ENCODE measurements around the gene RHOV.
"Not testable (repeated sequence)": the region's sequence is repeated elsewhere in the genome, so short reads cannot be mapped to it uniquely, and the experiment has no call there.

Gene RHOV

GRCh38 chr15:40871749-40872617 lies 2.1 kb downstream of the RHOV start:
- no peak for DNase-seq

DNA sequence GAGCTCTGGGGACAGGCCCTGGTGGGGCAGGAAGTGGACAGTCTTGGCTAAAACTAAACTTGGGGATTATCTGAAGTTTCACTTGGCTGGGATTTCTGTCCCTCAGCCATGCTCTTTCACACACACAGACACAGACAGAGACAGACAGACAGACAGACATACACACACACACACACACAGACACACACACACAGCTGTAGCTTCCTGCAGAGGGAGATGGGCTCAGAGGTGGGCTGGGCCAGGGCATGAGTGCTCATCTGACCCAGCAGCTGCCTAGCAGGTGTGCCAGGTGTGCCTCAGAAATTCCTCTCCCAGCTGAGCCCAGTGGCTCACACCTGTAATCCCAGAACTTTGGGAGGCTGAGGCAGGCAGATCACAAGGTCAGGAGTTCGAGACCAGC lies 3.3 kb downstream of the RHOV start:
- no peak for DNase-seq

DNA sequence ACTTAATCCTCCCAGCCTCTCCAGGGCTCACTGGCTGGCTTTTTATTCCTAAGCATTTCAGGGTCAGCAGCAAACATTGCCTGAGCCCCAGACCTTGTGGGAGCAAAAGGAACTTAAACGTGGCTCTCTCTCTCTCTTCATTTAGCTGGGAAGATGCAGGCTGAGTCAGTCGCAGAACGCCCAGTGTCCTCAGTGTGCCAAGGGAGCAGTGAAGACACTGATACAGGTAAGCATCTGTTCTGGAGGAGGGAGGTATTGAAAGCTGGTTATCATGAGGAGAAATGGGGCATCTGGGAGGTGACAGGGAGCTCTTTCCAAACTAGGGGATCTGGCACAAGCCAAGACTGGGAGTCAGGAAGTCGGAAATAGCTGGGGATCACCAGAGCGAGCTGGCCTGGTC lies 4.3 kb downstream of the RHOV start:
- no peak for DNase-seq

DNA sequence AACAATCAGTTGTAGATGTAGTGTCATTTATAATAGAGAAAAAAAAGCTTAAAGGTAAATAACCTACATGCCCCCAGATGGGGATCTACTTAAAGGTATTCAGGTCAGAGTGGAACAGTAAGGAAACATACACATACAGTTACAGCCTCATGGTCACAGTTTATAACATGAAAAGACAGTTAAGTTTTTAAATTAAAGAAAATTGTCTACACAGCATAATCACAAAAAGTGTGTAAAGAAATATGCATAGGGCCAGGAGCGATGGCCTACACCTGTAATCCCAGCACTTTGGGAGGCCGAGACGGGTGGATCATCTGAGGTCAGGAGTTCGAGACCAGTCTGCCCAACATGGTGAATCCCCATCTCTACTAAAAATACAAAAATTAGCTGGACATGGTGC lies 6.8 kb downstream of the RHOV start:
- no peak for DNase-seq

DNA sequence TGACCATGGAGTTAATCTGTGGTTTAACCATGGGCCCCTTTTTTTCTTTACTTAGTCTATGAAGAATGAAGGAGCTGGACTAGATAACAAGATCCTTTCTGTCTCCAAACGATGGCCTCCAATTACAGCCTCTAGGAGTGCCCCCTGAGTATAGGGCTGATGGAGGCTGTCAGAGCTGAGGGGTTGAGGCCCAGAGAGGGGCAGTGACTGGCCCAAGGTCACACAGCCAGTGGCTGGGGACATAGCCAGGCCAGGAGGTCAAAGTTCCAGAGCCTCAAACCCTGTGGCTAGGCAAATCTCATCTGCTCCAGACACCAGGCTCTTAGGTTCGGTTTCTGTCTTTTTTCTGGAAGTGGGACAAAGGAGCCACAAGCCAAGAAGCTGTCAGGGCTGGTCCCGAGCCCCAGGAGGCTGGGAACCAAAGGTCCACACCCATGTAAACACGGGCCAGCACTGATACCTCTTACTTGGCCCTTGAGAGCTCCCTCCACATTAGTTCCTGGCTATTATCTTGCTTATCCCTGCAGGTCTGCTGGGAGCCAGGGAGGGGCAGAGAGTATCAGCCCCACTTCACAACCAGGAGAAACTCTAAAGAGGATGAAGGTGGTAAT lies 10.3 kb downstream of the RHOV start:
- no peak for DNase-seq

- not testable (repeated sequence) for DNase-seq
These were observed 12.9 kb downstream of the RHOV start for GRCh38 chr15:40861147-40861546.

DNA sequence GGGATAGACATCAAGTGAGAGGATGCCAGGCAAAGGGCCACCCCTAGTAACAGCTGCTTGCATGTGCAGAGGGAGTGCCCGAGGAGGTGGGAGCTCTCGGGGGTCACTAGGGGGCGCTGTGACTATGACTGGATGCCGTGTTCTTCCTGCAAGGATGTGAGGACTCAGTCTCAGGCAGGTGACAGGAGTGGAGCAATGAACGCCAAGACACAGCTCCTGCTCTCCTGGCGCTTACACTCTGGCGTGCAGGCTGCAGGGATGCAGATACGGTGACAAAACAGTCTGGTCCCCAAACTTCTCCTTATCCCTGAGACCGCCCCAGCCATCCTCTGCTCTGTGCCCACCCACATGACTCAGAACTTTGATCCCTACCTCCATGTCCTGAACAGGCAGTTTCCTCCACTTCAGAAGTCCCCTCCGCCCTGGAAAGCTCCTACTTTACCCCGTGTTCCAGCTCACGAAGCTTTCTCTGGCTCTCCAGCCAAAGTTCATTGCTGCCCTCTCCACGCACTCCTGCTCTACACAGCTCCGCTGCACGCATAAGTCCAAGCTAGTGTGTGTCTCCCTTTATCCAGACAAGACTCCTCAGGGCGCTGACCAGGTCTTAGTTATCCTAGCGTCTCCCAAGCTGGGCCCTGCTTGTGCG lies 14.7 kb downstream of the RHOV start:
- DNase-seq, result peak; percentile 81

- no peak for DNase-seq
These were observed 15.3 kb downstream of the RHOV start for GRCh38 chr15:40858706-40859105.

DNA sequence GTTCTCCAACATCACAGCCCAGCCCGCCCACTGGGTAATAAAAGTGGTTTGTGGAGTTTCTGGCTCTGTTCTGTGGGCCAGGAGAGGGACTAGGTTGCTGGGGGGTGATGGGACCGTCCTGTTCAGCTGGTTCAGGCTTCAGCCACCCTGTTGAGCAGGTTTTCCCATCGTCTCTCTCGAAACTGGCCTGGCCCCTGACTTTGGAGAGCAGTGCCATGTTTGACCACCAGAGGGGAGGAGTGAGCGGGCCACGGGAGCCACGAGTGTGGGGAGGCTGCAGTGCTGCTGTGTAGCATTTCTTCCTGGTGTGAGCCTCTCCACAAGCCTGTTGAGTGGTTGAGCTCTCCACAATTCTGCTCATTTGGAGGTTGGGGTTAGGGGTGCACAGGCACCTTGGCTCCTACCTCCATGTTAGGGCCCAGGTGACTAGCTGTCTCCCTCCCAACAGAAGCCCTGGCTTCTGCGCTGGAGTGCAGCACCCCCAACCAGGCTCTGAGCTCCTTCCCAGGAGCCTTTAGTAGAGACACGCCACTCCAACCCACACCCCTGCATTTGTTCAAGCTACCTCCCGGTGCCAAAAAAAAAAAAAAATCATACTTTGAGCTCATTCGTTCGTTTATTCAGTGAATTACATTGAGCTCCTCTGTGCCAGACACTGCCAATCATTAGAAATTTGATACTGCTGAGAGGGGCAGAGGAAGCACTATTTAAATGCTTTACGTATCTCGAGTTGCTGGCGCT lies 16.3 kb downstream of the RHOV start:
- peak; percentile 83 for DNase-seq

DNA sequence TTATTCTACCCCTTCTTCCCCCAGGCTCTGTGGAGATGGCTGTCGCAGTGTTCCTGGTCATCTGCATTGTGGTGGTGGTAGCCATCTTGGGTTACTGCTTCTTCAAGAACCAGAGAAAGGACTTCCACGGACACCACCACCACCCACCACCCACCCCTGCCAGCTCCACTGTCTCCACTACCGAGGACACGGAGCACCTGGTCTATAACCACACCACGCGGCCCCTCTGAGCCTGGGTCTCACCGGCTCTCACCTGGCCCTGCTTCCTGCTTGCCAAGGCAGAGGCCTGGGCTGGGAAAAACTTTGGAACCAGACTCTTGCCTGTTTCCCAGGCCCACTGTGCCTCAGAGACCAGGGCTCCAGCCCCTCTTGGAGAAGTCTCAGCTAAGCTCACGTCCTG lies 17.3 kb downstream of the RHOV start:
- DNase-seq, result no peak

DNA sequence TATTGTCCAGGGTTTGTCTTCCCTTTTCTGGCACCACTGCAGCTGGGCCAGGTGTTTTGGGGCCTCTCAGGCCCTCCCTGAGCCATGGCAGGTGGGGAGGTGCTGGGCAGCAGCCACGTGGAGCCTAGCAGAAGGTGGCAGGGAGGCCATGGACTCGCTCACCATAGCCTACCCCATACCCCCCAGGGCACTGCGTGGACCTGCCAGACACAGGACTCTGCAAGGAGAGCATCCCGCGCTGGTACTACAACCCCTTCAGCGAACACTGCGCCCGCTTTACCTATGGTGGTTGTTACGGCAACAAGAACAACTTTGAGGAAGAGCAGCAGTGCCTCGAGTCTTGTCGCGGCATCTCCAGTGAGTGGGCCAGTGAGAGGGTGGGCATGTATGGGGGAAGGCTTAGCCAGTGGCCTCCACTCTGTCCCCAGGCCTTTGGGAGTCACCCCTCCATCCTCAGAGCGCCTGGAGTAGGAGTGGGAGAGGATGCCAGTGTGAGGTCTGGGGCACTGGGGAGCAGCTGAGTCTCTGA lies 18.3 kb downstream of the RHOV start:
- no peak for DNase-seq

DNA sequence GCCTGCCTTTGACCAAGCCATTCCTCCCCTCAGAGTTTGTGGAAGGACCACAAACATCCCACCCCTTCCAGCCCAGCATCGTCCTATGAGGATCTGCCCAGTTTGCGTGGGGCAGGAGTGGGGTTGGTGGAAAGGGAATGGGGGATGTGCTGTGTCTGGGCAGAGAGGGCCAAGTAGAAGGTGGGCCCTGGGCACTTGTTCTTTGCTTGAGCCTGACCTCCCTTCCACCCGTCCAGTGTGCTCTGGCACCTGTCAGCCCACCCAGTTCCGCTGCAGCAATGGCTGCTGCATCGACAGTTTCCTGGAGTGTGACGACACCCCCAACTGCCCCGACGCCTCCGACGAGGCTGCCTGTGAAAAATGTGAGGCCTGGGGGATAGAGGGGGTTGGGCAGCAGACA lies 19.9 kb downstream of the RHOV start:
- no peak for DNase-seq

DNA sequence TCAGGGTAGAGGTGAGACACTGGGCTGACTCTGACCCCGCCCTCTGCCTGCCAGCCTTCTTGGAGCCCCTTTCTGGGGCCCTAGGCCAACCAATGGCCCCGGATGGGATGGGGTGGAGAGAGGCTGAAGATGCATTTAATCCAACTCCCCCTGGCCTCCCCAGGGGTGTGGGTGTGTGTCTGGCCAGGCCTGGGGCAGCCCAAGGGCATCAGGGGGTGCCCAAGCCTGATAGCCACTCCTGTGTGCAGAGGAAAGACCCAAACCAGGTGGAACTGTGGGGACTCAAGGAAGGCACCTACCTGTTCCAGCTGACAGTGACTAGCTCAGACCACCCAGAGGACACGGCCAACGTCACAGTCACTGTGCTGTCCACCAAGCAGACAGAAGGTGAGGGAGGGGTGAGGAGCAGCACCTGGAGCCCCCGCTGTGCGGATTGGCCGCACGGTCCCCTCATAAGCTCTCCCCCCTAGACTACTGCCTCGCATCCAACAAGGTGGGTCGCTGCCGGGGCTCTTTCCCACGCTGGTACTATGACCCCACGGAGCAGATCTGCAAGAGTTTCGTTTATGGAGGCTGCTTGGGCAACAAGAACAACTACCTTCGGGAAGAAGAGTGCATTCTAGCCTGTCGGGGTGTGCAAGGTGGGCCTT lies 20.7 kb downstream of the RHOV start:
- no peak for DNase-seq

DNA sequence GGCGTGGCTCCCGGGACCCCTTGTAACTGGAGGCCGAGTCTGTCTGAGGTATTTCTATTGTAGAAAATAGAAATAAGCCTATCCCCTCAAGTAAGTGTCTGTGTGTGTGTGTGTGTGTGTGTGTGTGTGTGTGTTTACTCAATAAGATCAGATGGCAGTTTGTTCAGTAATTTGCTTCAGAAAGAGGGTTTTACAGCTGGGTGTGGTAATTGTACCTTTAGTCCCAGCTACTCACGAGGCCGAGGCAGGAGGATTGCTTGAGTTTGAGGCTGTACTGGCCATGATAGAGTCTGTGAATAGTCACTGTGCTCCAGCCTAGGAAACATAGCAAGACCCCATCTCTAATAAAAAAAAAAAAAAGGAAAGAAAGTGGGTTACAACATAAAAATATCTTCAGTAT lies 21.5 kb downstream of the RHOV start:
- no peak for DNase-seq

DNA sequence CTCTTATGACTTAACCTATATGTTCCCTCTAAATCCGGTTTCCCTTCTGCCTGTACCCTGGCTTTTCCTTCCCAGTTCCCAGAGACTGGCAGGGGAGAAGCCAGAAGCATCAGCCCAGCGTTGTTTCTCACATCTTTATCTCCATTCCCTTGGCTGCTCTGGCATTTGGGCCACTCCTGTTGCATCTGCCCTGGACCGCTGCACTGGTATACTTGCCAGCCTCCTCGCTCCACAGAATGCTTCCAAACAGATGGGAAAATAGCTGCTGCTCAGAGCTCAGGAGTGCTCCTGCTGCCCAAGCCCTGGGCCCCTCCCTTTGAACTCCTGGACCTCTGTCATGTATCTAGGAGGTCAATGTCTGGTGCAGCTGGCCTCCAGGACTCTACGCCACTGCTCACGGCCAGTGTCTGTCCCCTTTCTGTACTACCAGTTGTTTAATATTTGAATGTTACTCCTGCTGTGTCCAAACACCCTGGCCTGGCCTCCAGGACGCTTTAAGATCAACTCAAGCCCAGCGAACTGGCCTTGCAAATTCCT lies 23.4 kb downstream of the RHOV start:
- DNase-seq, result no peak

GRCh38 chr15:40847223-40847961 lies 26.6 kb downstream of the RHOV start:
- DNase-seq, result peak; percentile 87

- peak; percentile 53 for DNase-seq
These were observed 27.2 kb downstream of the RHOV start for GRCh38 chr15:40846841-40847222.

GRCh38 chr15:40845511-40846284 lies 28.3 kb downstream of the RHOV start:
- no peak for DNase-seq

DNA sequence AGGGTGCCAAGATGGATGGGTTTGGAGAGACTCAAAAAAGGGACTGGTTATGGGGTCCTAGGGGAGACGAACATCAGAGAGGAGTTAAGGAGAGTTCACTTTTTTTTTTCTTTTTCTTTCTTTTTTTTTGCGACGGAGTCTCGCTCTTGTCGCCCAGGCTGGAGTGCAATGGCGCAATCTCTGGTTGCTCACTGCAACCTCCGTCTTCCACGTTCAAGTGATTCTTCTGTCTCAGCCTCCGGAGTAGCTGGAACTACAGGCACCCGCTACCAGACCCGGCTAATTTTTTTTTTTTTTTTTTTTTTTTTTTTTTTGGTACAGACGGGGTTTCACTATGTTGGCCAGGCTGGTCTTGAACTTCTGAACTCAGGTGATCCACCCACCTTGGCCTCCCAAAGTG lies 29.0 kb downstream of the RHOV start:
- DNase-seq, result peak; percentile 37

- DNase-seq, result peak; percentile 44
These were observed 29.4 kb downstream of the RHOV start for GRCh38 chr15:40844696-40845030.

Measured in suppressor macrophage treated with lipopolysaccharide for 4 hours (primary cell).